Smooth muscle cell (in vitro differentiated cells): ENCODE data around the gene TUBGCP2. TPM values are rescaled to one million over a fixed set of nuclear protein-coding genes. Genes with fewer than 3 reads are reported as not detected.
"Not testable (repeated sequence)": the region's sequence is repeated elsewhere in the genome, so short reads cannot be mapped to it uniquely, and the experiment has no call there.

Experiments used
- DNase-seq: peaks from one replicate; lab custom pipeline; 2025; ENCODE audit not compliant: unreplicated experiment; lab: John Stamatoyannopoulos, UW
- H2AFZ ChIP-seq: fragments of 200-600 bp; sonication (generic); 2 replicates; pipeline ENCODE4 v1.6.0; 2016; ENCODE audit warnings: antibody characterized with exemption, low read depth, mild to moderate bottlenecking
- H3F3A ChIP-seq: fragments of 200-600 bp; sonication (generic); 2 replicates; pipeline ENCODE4 v1.6.0; 2017; ENCODE audit warnings: antibody characterized with exemption, low read depth
- H3K27ac ChIP-seq: fragments of 200-600 bp; sonication (generic); 2 replicates; pipeline ENCODE4 v1.5.1; 2016; ENCODE audit warnings: low read depth, mild to moderate bottlenecking
- H3K27me3 ChIP-seq: fragments of 200-600 bp; sonication (generic); 2 replicates; pipeline ENCODE4 v1.6.1; 2016; ENCODE audit warnings: low read depth, mild to moderate bottlenecking
- H3K36me3 ChIP-seq: fragments of 200-600 bp; sonication (generic); 2 replicates; pipeline ENCODE4 v1.5.1; 2016; ENCODE audit warnings: low read depth
- H3K4me1 ChIP-seq: fragments of 200-600 bp; sonication (generic); 2 replicates; pipeline ENCODE4 v1.5.1; 2016; ENCODE audit warnings: low read depth
- H3K4me2 ChIP-seq: fragments of 200-600 bp; sonication (generic); 2 replicates; pipeline ENCODE4 v1.6.0; 2016; ENCODE audit warnings: mild to moderate bottlenecking
- H3K4me3 ChIP-seq: fragments of 200-600 bp; sonication (generic); 2 replicates; pipeline ENCODE4 v1.5.1; 2016; ENCODE audit warnings: mild to moderate bottlenecking
- H3K79me2 ChIP-seq: fragments of 200-600 bp; sonication (generic); 2 replicates; pipeline ENCODE4 v1.6.0; 2016; ENCODE audit warnings: low read depth, mild to moderate bottlenecking
- H3K9ac ChIP-seq: fragments of 200-600 bp; sonication (generic); 2 replicates; pipeline ENCODE4 v1.6.0; 2016; ENCODE audit warnings: low read depth
- H3K9me3 ChIP-seq: fragments of 200-600 bp; sonication (generic); replicated peaks from 2 replicates; pipeline ENCODE4 v1.5.1; 2016; ENCODE audit warnings: low read depth
- H4K20me1 ChIP-seq: fragments of 200-600 bp; sonication (generic); 2 replicates; pipeline ENCODE4 v1.6.0; 2016; ENCODE audit warnings: low read depth
- CTCF ChIP-seq: fragments of 200-600 bp; sonication (generic); IDR thresholded peaks from 2 replicates; pipeline ENCODE4 v1.5.1; 2017; ENCODE audit warnings: borderline replicate concordance, mild to moderate bottlenecking, antibody characterized with exemption; ENCODE audit not compliant: insufficient read depth, poor library complexity, severe bottlenecking
- whole genome bisulfite sequencing: methylation state at CpG from one replicate; pipeline ENCODE4 v1.1.7; 2016; ENCODE audit warnings: low lambda C conversion rate; 5-methylcytosine and 5-hydroxymethylcytosine counted together
- polyA plus RNA-seq: library from polyadenylated mRNA; unstranded; fragments of >200 nt; fragmentation: Nextera tagmentation; extraction: Ambion mirVana; gene quantifications from 2 replicates; pipeline ENCODE4 v1.2.1, GENCODE V29; 2016
- total RNA-seq: library from RNA; depleted of rRNA; stranded (reverse); fragments of >200 nt; gene quantifications from 2 replicates; pipeline ENCODE4 v1.2.3, GENCODE V29; 2014

Gene TUBGCP2
- total and polyA plus RNA-seq, 2 experiments from 2014 or later, result 39.5 to 40.5 TPM

DNA sequence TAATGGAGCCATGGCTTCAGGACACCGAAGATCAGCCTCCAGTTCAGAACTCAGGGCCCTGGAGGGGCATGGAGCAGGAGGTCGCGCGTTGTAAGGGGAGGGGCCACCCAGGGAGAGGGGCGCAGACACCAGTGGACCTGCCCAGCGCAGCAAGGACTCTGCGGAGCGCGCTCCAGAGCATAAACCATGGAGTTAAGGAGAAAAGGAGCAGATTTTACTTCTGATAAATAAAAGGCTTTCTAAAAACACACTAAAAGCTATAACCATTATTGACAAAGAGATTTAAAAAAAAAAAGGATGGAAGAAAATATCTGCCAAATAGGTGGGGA, 17.5 kb upstream of the TUBGCP2 start:
- H2AFZ ChIP-seq, result peak overlapping the region; percentile 56
- no peak for TF ChIP-seq CTCF
- peaks cover 12% of the 10 kb centered on the region for H3K4me1 ChIP-seq
- 43% methylated on average over 9 of the region's 9 CpGs for WGBS
- H3K4me2 ChIP-seq, result peak overlapping the region; percentile 98
- H3K79me2 ChIP-seq, result no peaks in the 10 kb centered on the region
- H3K9me3 ChIP-seq, result no peaks in the 10 kb centered on the region
- H3F3A ChIP-seq, result no peaks in the 10 kb centered on the region
- H3K9ac ChIP-seq, result no peak overlapping the region
- no peaks in the 10 kb centered on the region for H3K36me3 ChIP-seq
- no peak for DNase-seq
- peaks cover 38% of the 10 kb centered on the region for H3K27me3 ChIP-seq
- H3K27ac ChIP-seq, result no peak overlapping the region
- peak overlapping the region; percentile 60 for H3K4me3 ChIP-seq
- H4K20me1 ChIP-seq, result no peaks in the 10 kb centered on the region

- no peak for DNase-seq
- no peak for TF ChIP-seq CTCF
- H3K9me3 ChIP-seq, result no peaks in the 10 kb centered on the region
- peak overlapping the region; percentile 98 for H3K4me2 ChIP-seq
- H4K20me1 ChIP-seq, result no peaks in the 10 kb centered on the region
- peak overlapping the region; percentile 32 for H3K9ac ChIP-seq
- peaks cover 12% of the 10 kb centered on the region for H3K4me1 ChIP-seq
- peak overlapping the region; percentile 60 for H3K4me3 ChIP-seq
- peaks cover 33% of the 10 kb centered on the region for H3K27me3 ChIP-seq
- 4% methylated on average over 57 of the region's 91 CpGs for WGBS
- peak overlapping the region; percentile 56 for H2AFZ ChIP-seq
- H3K27ac ChIP-seq, result no peak overlapping the region
- no peaks in the 10 kb centered on the region for H3K79me2 ChIP-seq
- no peaks in the 10 kb centered on the region for H3K36me3 ChIP-seq
- H3F3A ChIP-seq, result no peaks in the 10 kb centered on the region
Observed at GRCh38 chr10:133325440-133326222, 17.0 kb upstream of the TUBGCP2 start.

DNA sequence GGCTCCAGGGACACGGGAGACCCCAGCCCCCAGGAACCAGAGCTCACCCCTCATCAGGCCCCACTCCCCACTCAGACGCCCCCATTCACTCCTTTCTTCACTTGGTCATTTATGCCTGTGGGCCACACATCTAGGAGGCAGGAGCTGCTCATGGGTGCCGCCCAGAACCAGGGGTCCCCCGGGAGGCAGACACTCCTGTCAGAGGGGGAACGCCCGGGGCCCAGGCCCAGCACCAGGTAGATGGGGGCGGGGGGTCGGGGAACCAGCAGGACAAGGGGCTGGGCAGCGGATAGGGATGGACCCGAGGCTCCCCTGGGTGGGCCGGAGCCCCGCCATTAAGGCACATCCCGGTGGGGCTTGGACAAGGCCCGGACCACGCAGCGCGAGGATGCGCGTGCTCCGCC, 16.2 kb upstream of the TUBGCP2 start:
- TF ChIP-seq CTCF, result no peak
- no peaks in the 10 kb centered on the region for H4K20me1 ChIP-seq
- no peak for DNase-seq
- H3K9ac ChIP-seq, result no peak overlapping the region
- no peaks in the 10 kb centered on the region for H3K36me3 ChIP-seq
- H2AFZ ChIP-seq, result peak overlapping the region; percentile 56
- H3K4me3 ChIP-seq, result peak overlapping the region; percentile 60
- H3K4me1 ChIP-seq, result peaks cover 10% of the 10 kb centered on the region
- 77% methylated on average over 18 of the region's 20 CpGs for WGBS
- no peaks in the 10 kb centered on the region for H3K9me3 ChIP-seq
- no peaks in the 10 kb centered on the region for H3K79me2 ChIP-seq
- H3K27me3 ChIP-seq, result peaks cover 33% of the 10 kb centered on the region
- peak overlapping the region; percentile 98 for H3K4me2 ChIP-seq
- H3F3A ChIP-seq, result no peaks in the 10 kb centered on the region
- no peak overlapping the region for H3K27ac ChIP-seq

DNA sequence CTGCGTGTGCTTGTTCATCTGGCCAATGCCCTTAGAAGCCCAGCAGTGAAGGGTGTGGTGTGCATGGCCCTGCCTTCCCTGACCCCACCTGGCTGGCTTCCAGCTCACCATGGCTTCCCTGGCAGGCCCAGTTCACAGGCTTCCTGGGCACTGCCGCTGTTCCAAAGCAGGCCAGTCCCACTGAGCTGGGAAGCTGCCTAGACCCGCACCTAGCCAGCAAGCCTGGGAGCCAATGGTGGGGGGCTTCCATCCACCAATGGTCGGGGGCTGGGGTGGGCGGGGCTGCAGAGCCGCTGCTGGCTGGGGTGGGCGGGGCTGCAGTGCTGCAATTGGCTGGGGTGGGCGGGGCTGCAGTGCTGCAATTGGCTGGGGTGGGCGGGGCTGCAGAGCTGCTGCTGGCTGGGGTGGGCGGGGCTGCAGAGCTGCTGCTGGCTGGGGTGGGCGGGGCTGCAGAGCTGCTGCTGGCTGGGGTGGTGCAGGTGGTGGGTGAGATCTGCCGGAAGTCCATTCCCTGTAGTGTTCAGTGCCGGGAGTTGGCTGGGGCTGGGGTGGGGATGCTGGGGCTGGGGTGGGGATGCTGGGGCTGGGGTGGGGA, 15.6 kb upstream of the TUBGCP2 start:
- no peak for DNase-seq
- Histone ChIP-seq H3K4me1 (peaks cover 9% of the 10 kb centered on the region), H3K4me3 (peak overlapping the region; percentile 21), H4K20me1 (no peaks in the 10 kb centered on the region), H3K9me3 (no peaks in the 10 kb centered on the region), H3K9ac (no peak overlapping the region), H3K4me2 (peak overlapping the region; percentile 98), H3K79me2 (no peaks in the 10 kb centered on the region), H3K27me3 (peaks cover 33% of the 10 kb centered on the region), H2AFZ (no peak overlapping the region), H3K27ac (no peak overlapping the region), H3K36me3 (no peaks in the 10 kb centered on the region), H3F3A (no peaks in the 10 kb centered on the region)
- 18% methylated on average over 10 of the region's 13 CpGs for WGBS
- no peak for TF ChIP-seq CTCF

DNA sequence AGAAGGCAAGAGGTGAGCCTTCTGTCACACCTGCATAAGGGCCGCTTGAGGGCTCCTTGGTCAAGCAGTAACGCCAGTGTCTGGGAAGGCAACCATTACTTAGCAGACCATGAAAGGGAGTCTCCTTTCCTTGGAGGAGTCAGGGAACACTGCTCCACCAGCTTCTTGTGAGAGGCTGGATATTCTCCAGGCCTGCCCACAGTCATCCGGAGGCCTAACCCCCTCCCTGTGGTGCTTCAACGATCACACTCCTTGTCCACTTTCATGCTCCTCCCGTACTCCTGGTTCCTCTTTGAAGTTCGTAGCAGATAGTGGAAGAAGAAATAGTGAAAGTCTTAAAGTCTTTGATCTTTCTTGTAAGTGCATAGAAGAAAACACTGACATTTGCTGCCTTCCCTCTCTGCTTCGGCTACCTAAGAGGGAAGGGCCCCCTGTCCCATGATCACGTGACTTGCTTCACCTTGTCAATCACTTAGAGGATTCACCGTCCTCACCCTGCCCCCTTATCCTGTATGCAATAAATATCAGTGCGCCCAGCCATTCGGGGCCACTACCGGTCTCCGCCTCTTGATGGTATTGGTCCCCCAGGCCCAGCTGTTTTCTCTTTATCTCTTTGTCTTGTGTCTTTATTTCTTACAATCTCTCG, 13.5 kb upstream of the TUBGCP2 start:
- not testable (repeated sequence) for DNase-seq, H3K4me1 ChIP-seq, H3K4me3 ChIP-seq, H3F3A ChIP-seq, H3K27ac ChIP-seq, H3K4me2 ChIP-seq, H3K79me2 ChIP-seq, H3K9me3 ChIP-seq, H2AFZ ChIP-seq, H3K9ac ChIP-seq, H4K20me1 ChIP-seq, H3K36me3 ChIP-seq
- H3K27me3 ChIP-seq, result peaks cover 14% of the 10 kb centered on the region
- 87% methylated on average over 12 of the region's 14 CpGs for WGBS
